Spleen (tissue), 7 donors: ENCODE measurements around the gene FXYD5.

Experiments
- CTCF ChIP-seq, 11 experiments: fragments of 200-600 bp in 7 of 11; fragments of 450-650 bp in 4 of 11; sonication (generic) in 4 of 11; IDR thresholded peaks in 8 of 11; conservative IDR thresholded peaks in 3 of 11; 1 replicate in 7 of 11; 2 replicates in 4 of 11; pipeline versions ENCODE4 v1.4.0 to v1.8.0; 2016 to 2021; ENCODE audit warnings: antibody characterized with exemption in 11 of 11, inconsistent platforms in 4 of 11, mild to moderate bottlenecking in 1 of 11
- POLR2A ChIP-seq, 3 donors: fragments of 450-650 bp; IDR thresholded peaks; one replicate each; pipeline ENCODE4 v1.5.1; 2017; ENCODE audit warnings: antibody characterized with exemption in 3 of 3, mild to moderate bottlenecking in 1 of 3
- POLR2AphosphoS5 ChIP-seq, 3 donors: sonication (generic); formaldehyde crosslinking; IDR thresholded peaks; one replicate each; pipeline ENCODE4 v1.5.1; 2017; ENCODE audit warnings: antibody characterized with exemption in 3 of 3
- donor health status: DM: no; HTN: no; CAD: no; lungs with moderate emphysema.
- donor health status: DM: no; HTN: no; CAD: no.
- donor health status: DM: no; HTN: no; CAD: no.

- no peak for TF ChIP-seq CTCF (IDR thresholded peaks at IDR 0.05 in 8 of 11, conservative IDR thresholded peaks at IDR 0.05 in 3 of 11)
- no peak for TF ChIP-seq POLR2A (IDR thresholded peaks at IDR 0.05)
- peak in 1 of 3 donors; percentile 3 for TF ChIP-seq POLR2AphosphoS5 (IDR thresholded peaks at IDR 0.05)
These were observed 5.1 kb downstream of the FXYD5 start for GRCh38 chr19:35159606-35160005.
